Measurements from ENCODE around the gene AAMDC.
"Not testable (repeated sequence)": the region's sequence is repeated elsewhere in the genome, so short reads cannot be mapped to it uniquely, and the experiment has no call there.

The AAMDC gene

DNA sequence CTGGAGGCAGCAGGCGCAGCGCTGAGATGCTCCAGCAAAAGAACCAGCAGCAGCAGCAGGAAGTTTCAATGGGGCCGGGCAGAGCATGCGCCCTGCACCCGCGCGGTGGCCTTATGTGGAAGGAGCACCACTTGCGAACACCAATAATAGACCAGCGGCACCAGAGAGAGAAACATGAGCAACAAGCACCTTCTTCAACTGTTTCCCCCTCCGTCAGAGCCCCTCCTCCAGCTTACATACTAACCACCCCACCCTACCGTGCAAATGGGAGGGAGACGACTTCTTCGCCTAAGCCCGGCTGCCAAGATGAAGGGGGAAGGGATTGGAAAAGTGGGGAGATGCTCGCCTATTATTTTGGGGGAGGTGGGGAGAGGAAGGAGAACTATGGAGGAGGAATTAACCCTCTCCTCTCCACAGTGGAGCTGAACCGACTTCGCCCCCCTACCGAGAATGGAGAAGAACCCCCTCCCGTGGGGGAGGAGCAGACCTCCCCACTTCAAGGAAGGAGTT is 1.5 kb upstream of the AAMDC start:
- peak overlapping the region; percentile 88 to 100 (median 99) for H3K4me3 ChIP-seq
- H3K27ac ChIP-seq: peak overlapping the region; percentile 87 to 98 (median 96)

DNA sequence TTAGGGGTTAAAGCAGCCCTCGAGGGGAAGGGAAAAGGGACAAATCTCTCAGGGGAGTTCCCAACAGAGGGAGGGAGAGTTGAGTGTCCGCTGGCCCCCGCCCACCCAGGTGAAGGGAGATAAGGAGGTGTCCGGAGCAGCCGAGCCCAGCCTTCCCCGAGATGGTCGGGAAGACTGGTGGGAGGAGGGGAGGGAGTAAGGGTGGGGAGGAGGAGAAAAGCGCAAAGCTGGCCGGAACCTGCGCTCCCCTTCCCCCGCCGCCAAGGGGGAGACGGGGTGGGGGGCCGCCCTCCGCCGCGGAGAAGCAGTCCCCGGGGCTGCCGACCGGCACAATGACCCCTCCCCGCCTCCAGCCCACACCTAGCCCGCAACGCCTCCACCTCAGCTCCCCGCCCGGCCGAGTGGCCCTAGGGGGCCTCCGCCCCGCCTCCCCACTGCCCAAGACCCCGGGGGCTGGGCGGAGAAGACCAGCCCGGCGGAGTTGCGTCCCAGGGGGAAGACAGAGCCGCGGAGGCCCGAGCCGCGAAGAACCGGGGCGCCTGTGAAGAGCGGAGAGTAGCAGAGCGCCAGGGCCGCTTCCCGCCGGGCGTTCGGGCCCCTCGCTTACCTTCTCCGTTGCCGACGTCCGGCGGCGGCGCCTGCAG is 901 bp upstream of the AAMDC start:
- Histone ChIP-seq H3K27ac (peak overlapping the region; percentile 87 to 98 (median 96)), H3K4me3 (peak overlapping the region; percentile 88 to 100 (median 99))

DNA sequence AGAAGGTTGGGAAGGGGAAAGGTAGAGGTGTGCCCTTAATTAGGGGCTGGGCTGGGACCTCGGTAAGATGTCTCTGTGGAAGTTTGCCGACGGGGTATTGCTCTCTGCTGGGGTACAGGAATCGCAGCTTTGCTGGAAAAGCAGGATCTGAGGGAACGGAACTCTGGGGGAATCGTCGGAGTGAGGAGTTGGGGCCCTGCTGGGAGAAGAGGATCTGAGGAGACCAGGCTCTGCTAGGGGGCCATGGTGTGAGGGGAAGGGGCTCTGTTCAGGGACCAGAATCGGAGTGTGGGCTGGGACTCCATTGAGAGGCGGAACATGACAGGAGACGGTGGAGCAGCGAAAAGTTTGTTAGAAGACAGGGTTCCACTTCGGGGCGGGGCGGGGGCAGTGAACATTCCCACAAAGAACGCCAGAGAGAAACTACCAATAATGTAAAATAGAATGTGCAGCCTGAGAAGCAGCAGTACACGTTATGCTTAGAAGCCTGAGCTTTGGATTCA is 456 bp downstream of the AAMDC start:
- Histone ChIP-seq H3K4me3 (peak overlapping the region; percentile 88 to 100 (median 99)), H3K27ac (peak overlapping the region in 20 of 21 experiments; percentile 43 to 98 (median 82))

DNA sequence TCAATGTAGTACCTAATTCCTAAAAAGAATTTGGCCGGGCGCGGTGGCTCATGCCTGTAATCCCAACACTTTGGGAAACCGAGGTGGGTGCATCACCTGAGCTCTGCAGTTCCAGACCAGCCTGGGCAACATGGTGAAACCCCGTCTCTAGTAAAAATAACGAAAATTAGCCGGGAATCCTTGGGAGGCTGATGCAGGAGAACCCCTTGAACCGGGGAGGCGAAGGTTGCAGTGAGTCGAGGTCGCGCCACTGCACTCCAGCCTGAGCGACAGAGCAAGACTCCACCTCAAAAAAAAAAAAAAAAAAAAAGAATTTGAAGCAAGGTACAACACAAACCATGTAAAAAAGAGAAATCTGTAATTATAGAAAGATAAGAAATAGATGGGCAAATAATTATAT is 1.2 kb downstream of the AAMDC start:
- peak overlapping the region in 3 of 7 experiments; percentile 99 to 100 (median 100) for H3K4me3 ChIP-seq
- H3K27ac ChIP-seq: peak overlapping the region in 1 of 21 experiments; percentile 88

DNA sequence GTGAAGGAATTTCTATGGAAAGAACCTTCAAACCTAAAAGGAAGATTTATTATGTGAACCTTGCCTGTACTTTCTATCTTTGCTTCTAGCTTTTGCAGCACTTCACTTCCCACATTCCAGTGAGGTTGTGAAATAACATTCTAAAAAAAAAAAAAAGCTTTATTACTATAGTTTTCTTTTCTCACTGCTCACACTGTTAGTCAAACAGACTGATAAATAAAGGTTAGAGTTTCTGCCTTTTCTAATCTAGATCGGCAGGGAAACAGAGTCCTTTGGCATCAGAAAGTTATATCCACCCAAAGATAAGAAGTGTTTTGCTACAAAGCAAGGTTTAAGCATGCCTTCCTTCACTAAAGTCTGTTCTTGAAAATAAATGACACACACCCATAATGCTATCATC is 2.8 kb downstream of the AAMDC start:
- H3K27ac ChIP-seq: peak overlapping the region in 1 of 21 experiments; percentile 19
- no peak overlapping the region for H3K4me3 ChIP-seq

DNA sequence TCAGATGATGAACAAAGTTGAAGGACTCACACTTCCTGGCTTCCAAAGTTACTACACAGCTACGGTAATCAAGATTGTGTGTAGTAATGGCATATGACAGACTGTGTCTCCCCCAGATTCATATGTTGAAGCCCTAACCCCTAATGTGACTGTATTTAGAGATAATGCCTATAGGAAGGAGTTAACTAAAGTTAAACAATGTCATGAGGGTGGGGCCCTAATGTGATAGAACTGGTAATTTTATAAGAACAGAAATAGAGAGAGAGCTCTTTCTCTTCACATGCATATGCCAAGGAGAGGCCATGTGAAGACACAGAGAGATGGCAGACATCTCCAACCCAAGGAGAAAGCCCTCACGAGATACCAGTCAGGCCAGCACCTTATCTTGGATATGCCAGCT is 8.0 kb downstream of the AAMDC start:
- H3K27ac ChIP-seq: no peak overlapping the region
- no peak overlapping the region for H3K4me3 ChIP-seq

DNA sequence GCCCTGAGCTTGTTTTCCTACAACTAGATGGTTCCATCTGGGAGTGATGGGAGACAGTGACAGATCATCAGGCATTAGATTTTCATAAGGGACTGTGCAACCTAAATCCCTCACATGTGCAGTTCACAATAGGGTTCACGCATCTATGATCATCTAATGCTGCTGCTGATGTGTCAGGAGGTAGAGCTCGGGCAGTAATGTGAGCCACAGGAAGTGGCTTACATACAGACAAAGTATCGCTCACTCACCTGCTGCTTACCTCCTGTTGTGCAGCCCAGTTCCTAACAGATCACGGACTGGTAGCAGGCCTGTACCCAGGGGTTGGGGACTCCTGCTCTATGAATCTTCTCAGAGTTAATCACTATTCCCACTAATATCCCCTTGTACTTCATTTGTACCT is 12.4 kb downstream of the AAMDC start:
- Histone ChIP-seq H3K4me3 (no peak overlapping the region), H3K27ac (no peak overlapping the region)

DNA sequence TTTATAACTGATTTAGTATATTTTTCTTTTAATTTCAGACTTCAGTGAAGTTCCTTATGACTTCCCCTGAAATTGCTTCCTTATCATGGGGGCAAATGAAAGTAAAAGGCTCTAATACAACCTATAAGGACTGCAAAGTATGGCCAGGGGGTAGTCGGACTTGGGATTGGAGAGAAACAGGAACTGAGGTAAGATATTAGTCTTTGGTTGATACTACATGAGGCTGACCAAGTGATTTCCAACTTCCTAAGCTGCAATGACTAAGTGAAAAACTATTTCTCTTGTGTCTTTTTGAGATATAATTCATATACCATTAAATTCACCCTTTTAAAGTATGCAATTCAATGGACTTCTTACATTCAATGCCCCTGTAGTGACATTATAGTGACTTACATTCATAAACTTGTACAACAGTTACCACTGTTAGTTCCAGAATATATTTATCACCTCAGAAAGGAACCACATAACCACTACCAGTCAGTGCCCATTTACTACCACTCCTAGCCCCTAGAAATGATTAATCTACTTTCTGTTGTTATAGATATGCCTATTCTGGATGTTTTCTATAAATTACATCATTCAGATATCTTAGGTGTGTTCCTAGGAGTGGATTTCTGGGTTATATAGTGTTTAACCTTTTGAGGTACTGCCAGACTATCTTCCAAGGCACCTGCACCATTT is 21.6 kb downstream of the AAMDC start:
- Histone ChIP-seq H3K27ac (no peak overlapping the region), H3K4me3 (no peak overlapping the region)

DNA sequence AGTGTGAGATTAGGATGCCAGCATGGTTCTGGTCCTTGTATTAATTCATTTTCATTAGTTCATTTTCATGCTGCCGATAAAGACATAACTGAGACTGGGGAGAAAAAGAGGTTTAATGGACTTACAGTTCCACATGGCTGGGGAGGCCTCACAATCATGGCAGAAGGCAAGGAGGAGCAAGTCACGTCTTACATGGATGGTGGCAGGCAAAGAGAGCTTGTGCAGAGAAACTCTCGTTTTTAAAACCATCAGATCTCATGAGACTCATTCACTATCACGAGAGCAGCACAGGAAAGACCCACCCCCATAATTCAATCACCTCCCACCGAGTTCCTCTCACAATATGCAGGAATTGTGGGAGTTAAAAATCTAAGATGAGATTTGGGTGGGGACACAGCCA is 22.8 kb downstream of the AAMDC start:
- H3K27ac ChIP-seq, H3K4me3 ChIP-seq: not testable (repeated sequence)

DNA sequence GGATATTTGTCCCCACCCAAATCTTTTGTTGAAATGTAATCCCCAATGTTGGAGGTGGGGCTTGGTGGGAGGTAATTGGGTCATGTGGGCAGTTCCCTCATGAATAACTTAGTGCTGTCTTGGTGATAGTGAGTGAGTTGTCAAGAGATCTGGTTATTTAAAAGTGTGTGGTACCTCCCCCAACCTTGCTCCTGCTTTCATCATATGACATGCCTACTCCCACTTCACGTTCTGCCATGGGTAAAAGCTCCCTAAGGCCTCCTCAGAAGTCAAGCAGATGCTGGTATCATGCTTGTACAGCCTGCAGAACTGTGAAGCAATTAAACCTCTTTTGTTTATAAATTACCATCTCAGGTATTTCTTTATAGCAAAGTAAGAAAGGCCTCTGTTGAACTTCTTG is 30.6 kb downstream of the AAMDC start:
- Histone ChIP-seq H3K4me3 (no peak overlapping the region), H3K27ac (no peak overlapping the region)

DNA sequence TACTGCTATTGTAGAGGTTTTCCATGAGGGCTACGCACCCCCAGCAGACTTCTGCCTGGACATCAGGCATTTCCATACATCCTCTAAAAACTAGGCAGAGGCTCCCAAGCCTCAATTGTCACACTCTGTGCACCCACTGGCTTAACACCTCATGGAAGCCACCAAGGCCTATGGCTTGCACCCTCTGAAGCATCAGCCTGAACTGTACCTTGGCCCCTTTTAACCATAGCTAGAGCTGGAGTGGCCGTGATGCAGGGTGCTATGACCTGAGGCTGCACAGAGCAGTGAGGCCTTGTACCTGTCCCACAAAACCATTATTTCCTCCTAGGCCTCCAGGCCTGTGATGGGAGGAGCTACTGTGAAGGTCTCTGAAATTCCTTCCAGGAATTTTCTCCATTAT is 33.9 kb downstream of the AAMDC start:
- Histone ChIP-seq H3K4me3 (no peak overlapping the region), H3K27ac (no peak overlapping the region)

DNA sequence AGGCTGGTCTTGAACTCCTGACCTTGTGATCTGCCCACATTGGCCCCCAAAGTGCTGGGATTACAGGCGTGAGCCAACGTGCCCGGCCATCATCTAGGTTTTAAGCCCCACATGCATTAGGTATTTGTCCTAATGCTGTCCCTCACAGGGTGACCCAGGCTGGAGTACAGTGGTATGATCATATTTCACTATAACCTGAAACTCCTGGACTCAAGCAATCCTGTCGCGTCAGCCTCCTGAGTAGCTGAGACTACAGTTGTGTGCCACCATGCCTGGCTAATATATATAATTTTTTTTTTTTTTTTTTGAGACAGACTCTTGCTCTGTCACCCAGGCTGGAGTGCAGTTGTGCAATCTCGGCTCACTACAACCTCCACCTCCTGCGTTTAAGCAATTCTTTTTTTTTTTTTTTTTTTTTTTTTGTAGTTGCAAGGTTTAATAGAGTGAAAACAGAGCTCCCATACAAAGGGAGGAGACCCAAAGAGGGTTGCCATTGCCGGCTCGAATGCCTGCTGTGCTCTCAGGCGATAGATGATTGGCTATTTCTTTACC is 37.0 kb downstream of the AAMDC start:
- H3K27ac ChIP-seq, H3K4me3 ChIP-seq: not testable (repeated sequence)

DNA sequence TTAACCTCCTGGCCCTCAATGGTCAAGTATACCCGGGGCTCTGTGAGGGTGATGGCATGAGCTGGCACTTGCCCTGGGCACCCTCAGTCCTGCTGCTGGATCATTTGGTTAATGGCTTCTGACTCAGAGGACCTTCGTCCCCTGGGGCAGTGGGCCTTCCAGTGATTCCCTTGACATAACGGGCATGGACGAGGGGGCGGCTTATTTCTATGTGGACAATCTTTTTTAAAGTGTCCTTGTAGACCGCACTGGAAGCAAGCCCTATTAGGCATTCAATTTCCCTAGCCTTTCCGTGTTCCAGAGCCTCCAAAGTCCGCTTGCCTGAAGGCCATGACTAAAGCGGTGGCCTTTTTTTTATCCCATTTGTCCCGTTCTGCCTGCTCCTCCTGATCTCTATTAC is 40.5 kb downstream of the AAMDC start:
- H3K4me3 ChIP-seq, H3K27ac ChIP-seq: not testable (repeated sequence)

DNA sequence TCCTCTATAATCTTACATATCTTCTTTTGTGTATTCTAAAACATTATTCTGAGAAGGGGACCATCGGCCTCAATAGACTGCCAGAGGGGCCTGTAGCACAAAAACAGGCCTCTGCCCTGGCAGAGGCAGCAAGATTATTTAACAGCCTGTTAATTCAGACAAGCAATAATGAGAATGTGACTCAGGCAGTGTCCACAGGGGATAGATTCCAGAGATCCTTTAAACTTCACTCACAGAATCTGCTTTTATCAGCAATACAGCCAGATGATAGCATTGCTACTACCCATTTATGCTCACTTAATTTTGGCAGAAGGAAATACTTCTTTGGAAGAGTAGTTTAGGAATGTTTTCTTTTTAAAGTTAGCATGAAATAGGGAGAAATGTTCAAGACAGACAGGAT is 44.9 kb downstream of the AAMDC start:
- Histone ChIP-seq H3K27ac (no peak overlapping the region), H3K4me3 (no peak overlapping the region)

DNA sequence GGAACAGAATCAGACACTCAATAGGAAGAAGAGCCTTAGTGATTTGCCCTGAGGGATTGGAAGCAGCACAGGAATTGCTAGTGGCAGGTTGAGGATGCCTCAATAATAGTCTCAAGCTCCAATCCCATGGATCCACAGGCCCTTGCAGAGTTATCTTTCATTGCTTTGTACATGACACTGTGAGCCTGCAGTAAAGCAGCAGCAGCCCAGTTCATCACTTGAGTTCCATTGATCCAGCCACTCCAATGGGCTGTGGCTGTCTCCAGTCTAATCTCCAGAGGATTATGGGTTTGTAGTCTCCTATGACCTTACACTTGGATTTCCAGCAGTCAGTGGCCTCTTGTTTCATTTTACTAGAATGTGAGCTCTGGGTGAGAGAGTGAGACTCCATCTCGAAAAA is 45.4 kb downstream of the AAMDC start:
- Histone ChIP-seq H3K4me3 (no peak overlapping the region), H3K27ac (no peak overlapping the region)

DNA sequence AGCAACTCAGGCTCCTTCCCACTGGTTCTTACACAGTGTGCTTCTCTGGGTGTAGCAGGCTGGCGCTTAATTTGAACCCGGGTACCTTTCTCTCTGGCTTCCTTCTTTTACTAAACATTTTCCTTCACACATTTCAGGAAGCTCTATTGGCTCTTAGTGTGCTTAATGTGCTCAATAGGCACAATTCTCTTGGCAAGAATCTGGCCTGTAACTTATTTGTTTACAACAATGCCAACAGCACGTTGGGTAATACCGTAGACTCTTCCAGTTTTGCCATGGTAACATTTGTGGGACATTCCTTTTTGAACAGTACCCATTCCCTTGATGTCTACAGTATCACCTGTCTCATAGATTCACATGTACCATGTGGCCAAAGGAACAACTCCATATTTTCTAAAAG is 47.8 kb downstream of the AAMDC start:
- no peak overlapping the region for H3K27ac ChIP-seq
- no peak overlapping the region for H3K4me3 ChIP-seq

DNA sequence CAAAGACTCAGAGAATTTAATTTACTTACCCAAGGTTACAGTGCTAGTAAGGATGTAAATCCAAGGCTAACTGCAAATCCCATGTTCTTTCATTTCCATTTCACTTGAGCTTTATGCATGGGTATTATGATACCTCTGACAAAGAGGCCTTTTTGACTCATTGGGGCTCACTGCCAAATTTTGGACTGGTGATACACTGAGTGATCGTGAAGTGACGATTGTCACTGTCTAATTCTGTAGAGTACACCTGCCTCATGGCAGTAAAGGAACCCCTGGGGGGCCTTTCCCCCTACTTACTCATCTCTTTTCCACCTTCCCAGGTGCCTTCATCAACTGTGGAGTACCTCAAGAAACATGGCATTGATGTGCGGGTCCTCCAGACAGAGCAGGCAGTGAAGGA is 50.9 kb downstream of the AAMDC start:
- Histone ChIP-seq H3K4me3 (no peak overlapping the region), H3K27ac (no peak overlapping the region)

DNA sequence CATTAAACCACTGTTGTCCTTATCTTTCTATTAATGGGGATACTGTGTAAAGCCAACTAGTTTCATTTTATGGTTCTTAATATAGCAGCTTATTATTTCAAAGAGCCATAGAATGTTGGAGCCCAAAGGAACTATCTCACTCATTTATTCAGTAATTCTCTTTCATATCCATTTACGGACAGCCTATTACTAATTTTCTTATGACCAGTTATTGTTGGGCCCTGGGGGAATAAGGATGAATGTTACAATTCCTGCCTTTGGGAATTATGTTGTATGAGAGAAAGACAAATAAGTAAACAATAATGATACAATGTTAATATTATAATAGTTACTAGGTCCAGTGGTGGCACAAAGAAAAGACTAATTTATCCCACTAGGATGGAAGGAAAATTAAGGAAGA is 52.4 kb downstream of the AAMDC start:
- H3K4me3 ChIP-seq: no peak overlapping the region
- H3K27ac ChIP-seq: no peak overlapping the region

DNA sequence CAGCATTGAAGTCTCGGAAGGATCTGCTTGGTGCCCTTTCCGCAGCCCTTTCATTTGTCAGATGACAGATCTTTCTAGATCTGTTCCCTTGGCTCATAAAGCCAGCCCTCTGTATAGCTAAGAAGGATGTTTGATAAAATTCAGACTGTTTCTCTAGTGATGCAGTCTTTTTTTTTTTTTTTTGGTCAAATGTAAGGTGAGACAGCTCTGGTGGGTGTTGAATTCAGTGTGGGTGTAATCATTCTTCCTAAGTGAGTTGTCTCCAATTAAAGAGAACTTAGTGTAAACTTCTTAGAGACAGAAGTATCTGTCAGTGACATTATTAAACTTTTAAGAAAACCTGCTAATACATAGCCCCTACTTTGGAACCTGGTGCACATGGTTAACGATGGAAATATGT is 53.3 kb downstream of the AAMDC start:
- no peak overlapping the region for H3K27ac ChIP-seq
- H3K4me3 ChIP-seq: no peak overlapping the region

DNA sequence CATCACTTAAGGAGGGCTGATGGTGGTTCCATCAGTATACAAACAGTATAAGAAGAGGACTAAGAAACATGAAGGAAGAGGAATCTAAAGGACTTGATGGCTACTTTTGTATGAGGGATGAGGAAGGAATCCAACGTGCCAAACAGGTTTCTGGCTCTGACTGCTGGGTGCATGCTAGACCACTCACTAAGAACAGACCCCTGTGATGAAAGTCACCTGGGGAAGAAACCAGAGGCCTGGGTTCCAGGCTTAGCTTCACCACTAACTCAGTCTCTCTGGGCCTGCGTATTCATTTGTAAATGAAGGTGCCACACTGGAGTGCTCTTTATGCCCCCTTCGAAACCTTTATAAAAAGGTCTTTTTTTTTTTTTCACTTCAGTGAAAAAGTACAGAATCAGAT is 55.1 kb downstream of the AAMDC start:
- Histone ChIP-seq H3K4me3 (no peak overlapping the region), H3K27ac (no peak overlapping the region)

DNA sequence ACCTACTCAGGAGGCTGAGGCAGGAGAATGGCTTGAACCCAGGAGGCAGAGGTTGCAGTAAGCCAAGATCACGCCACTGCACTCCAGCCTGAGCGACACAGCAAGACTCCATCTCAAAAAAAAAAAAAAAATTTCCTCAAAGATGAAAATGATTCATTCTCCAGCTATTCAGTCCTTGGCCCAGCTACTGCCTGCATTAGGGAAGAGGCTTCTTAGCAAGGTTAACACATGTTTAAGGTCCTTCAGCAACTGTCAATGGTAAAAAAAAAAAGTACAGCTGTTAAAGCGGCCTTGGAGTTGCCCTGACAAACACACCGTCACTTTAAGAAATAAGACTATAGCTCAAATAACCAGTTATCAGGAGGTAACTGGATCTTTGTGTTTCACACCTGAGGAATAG is 57.3 kb downstream of the AAMDC start:
- H3K27ac ChIP-seq, H3K4me3 ChIP-seq: not testable (repeated sequence)

All from skin epidermis (tissue), 12 donors.